Pulmonary artery endothelial cell (primary cell): Measurements from ENCODE around the gene PFKM. TPM values are rescaled to one million over a fixed set of nuclear protein-coding genes. Genes with fewer than 3 reads are reported as not detected.

Experiments used
- DNase-seq: peaks from one replicate; pipeline ENCODE4 v3.0.0-alpha.2; 2011; ENCODE audit warnings: low read depth, low spot score
- total RNA-seq: library from RNA; depleted of rRNA; stranded (reverse); fragments of >200 nt; gene quantifications from 2 replicates; pipeline ENCODE4 v1.2.3, GENCODE V29; 2014

Gene PFKM
- total RNA-seq, 1 donor from 2014 or later: 95.1 TPM

GRCh38 chr12:48156652-48157017 lies 37.5 kb downstream of the PFKM start:
- DNase-seq: no peak

GRCh38 chr12:48157018-48157888 lies 38.1 kb downstream of the PFKM start, which contains the start of gene ASB8:
ASB8 (minus strand) TSS chr12:48157515; CDS start chr12:48153496, 4,019 bp downstream.
- peak; percentile 93 for DNase-seq

- DNase-seq: no peak
These were observed 38.8 kb downstream of the PFKM start for GRCh38 chr12:48157889-48158370.

GRCh38 chr12:48160046-48160445 lies 40.9 kb downstream of the PFKM start:
- no peak for DNase-seq

DNA sequence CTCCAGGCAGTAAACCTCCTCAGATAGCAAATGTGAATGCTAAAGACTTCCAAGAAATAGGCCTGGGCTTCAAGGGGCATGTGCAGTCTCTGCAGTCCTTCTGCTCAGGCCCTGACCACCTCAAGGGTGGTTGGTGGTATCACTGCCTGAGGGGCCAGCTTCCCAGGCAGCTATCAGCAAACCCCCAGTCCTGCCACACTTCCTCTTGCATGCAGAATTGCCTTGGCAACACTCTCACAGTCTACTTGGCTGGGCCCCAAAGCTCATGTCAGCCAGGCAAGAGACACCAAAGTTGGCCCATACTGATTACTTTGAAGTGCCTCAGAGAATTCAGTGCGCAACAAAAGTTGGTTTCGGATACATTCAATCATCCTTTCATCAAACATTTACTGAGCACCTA lies 41.6 kb downstream of the PFKM start:
- peak; percentile 29 for DNase-seq

DNA sequence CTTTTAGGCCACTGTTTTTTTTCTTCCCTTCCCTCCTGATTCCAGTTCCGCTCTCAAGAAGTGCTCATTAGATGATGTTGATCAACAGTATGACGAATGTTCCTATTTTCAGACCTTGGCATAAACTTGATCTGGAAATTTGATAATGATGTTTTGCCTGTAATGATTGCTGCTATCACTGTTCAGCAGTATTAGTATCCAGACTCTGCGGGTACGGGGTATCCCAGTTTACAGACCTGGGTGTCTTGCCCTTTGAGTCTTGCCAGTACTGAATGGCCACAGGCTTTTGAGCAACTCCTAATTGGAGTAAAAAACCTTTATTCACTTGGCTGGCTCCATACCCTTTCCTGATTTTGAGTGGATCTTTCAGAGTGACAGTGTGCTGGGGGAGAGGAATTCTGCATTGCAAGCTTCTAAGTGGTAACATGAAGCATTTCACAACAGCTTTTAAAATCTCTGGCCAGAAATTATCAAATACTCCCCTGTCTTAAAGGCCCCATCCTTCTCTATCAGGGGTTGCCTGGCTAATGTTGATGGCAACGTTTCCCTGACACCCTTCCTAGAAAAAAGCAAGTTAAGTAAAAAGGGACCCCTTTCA lies 44.1 kb downstream of the PFKM start:
- DNase-seq: no peak

- DNase-seq: no peak
These were observed 45.3 kb downstream of the PFKM start for GRCh38 chr12:48164451-48164850.

DNA sequence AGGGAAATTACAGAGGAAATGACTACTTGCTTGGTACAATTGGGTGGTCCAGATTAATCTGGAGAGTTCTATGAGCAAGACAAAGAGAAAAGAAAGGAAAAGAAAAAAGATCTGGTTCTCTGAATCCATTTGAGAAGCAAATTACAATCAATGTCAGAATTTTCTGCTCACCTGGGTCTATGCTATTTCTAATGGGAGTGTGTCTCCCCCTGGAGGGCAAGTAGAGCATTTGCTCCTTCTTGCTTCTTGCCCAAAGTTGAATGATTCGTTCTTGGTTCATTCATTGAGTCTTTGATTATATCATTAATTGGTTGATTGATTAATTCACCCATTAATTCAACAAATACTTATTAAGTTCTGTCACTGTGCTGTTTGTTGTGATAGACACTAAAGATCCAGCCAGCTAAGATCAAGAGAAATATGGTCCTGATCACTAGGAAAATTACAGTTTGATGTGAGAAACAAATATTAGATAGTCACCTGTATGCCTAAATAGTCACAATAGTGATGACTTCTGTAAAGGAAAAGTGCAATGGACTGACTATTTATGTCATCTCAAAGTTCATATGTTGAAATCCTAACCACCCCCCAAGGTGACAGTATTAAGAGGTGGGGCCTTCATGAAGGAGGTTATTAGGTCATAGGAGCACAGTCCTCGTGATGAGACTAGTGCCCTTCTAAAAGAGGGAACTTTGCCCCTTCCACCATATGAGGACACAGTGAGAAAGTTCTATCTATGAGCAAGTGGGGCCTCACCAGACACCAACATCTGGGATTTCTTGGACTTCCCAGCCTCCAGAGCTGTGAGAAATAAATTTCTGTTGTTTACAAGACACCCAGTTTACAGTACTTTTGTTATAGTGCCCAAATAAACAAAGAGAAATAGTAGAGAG lies 46.2 kb downstream of the PFKM start:
- no peak for DNase-seq

GRCh38 chr12:48169011-48169410 lies 49.8 kb downstream of the PFKM start:
- DNase-seq: no peak

DNA sequence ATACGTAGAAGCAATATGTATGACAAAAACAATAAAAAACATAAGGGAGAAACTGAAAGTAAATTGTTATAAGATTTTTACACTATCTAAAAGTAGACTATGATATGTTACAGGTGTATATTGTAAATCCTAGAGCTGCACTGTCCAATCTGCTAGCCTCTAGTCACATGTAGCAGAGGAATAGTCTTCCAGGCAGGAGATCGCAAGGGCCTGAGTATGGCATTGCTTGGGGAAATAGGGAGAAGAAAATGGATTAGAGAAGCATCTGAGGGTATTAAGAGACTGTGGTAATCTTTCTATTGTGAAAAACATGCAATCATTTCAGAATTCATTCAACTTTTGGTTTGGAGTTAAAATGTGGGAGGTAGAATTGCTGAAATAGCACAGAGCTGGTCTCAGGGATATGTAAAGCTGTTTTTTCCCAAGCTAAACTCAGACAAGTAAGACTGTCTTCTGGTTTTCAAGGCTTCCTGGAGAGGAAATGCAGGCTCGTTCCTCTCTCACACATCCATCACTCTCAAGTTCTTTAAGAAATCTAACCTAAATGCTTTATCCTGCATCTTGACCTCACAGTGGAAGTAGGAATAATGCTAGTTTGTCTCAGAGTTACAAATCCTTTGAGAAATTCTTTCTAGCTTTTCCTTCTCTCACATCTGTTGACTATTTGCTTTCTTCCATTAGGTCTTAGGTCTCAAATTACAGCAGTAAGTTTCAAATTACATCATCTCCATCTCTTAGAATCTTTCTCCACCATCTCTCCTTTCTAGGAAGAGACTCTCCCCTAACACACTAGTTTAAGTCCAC lies 56.7 kb downstream of the PFKM start:
- no peak for DNase-seq

DNA sequence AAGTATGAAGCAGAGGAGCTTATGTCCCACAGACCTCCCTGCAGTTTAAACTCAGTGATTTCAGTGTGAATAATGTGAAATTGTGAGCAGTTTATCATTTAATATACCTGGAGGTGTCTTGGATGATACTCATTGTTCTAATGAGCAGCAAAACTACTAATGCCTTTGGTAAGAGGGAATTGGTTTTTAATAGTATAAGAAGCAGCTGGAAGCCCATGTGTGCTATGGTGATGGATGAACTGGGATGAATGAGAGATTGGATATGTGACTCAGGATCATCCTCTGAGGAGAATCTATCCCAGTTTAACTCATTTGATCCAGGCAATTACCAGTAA lies 57.2 kb downstream of the PFKM start:
- no peak for DNase-seq

DNA sequence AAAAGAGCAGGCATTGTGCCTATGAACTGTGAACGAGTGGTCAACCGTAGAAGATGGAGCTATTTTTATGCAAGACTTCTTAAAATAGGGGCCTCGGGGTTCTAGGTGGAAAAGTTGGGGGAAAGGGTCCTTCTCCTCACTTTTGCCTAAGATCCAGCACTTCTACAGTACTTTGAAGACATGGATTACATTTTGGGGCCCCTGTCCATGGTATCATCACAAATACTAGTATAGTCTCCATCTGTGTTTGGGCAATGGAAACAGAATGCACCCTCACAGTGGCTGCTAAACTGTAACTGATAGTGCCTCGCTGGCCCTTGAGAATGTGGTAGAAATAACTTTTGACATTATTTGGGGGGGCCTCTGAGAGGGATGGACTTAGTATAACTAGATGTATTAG lies 58.8 kb downstream of the PFKM start:
- DNase-seq: no peak

GRCh38 chr12:48179466-48179865 lies 60.3 kb downstream of the PFKM start:
- DNase-seq: no peak

DNA sequence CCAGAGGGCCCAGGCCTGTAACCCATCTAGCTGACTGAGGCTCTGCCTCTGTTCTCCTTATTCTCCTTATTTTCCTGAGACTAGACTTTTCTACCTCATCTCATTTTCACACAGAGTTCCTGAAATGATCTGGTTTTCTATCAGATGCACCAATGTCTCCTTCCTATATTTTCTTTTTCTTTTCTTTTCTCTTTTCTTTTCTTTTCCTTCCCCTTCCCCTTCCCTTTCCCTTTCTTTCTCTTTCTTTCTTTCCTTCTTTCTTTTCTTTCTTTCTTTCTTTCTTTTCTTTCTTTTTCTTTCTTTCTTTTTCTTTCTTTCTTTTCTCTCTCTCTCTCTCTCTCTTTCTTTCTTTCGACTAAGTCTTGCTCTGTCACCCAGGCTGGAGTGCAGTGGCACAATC lies 61.3 kb downstream of the PFKM start:
- no peak for DNase-seq

- DNase-seq: no peak
These were observed 61.8 kb downstream of the PFKM start for GRCh38 chr12:48180857-48181495.

DNA sequence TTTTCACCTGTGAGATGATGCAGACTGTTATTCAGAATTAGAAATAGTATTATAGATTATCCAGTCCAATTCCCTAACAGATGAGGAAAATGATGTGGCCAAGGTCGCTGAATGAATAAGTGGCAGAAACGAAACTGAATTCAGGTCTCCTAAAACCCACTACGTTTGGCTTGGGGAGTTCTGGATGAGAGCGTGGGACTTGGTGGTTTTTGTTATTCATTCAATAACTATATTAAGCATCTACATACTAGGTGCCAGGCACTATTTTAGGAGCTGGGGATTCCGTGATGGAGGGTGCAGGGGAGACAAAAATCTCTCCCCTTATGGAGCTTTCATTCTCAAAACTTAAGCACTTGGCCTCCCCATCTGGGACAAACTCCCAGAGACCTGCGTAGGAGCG lies 63.5 kb downstream of the PFKM start:
- DNase-seq: no peak

- no peak for DNase-seq
These were observed 64.1 kb downstream of the PFKM start, which contains the start of gene CCDC184 for GRCh38 chr12:48183091-48183875. CCDC184 (plus strand) TSS chr12:48183644; CDS start chr12:48184123, 479 bp downstream.

DNA sequence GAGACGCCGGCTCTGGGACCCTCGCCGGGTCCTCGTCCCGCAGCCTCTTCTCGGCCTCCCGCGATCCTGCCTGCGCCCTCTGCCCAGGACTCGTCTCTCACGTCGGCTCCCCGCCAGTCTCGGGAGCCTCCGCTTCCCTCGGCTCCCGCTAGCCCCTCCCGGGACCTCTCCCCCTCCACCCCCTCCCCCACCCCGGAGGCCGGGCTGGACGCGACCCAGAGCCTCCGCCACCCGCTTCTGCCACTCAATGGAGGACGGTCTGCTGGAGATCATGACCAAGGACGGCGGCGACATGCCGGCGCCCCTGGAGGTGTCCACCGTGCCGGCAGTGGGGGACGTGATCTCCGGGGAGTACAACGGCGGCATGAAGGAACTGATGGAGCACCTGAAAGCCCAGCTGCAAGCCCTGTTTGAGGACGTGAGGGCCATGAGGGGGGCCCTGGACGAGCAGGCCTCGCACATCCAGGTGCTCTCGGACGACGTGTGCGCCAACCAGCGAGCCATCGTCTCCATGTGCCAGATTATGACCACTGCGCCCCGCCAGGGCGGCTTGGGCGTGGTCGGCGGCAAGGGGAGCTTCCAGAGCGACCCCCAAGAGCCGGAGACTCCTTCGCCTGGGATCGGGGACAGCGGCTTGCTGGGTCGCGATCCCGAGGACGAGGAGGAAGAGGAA lies 64.8 kb downstream of the PFKM start:
- DNase-seq: no peak

GRCh38 chr12:48184549-48184922 lies 65.4 kb downstream of the PFKM start:
- no peak for DNase-seq
